Activated CD4-positive, alpha-beta T cell treated with anti-CD3 and anti-CD28 coated beads, Interleukin-2, amount 10 ng/mL, durations not matched to agents 24 days and 14 days (primary cell): Measurements from ENCODE around the gene LHFPL6. TPM values are rescaled to one million over a fixed set of nuclear protein-coding genes. Genes with fewer than 3 reads are reported as not detected.

ENCODE experiments used
- total RNA-seq: library from RNA; stranded (reverse); gene quantifications from 2 replicates; pipeline ENCODE4 v1.2.3, GENCODE V29; 2022

LHFPL6 gene
- total RNA-seq, 1 donor from 2014 or later = 4.8 TPM

Other genes starting within 250 kb of the LHFPL6 start
- 24.3 and 30.3 TPM in 2 replicates for gene COG6, start 52.5 kb upstream of the LHFPL6 start, total RNA-seq